HG02973 (cell line): ENCODE measurements around the gene TPD52L1.
"Not testable (repeated sequence)": the region's sequence is repeated elsewhere in the genome, so short reads cannot be mapped to it uniquely, and the experiment has no call there.

Source experiments
- ATAC-seq: cut with Tn5 transposase; IDR thresholded peaks from one replicate; pipeline ENCODE4 v1.9.1; 2021; ENCODE audit warnings: moderate library complexity; ENCODE audit not compliant: unreplicated experiment

The TPD52L1 gene

DNA sequence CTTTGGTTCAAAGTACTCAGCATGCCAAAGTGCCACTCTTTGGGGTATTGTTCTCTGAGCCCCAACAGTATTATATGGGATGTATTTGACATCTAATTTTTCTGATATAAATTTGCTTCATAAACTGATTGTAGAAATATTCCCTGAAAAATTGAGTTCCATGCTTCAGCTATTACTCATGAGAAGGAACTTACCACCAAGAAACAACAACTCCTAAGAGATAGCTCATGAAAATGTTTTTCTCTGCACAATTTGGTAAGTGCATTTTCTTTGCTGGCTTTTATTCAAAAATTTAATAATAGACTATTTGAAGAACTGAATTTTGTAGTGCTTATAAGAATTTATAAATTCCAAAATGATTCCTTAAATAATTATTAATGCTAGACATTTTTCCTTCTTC lies 12.8 kb upstream of the TPD52L1 start:
- ATAC-seq, result no peak

DNA sequence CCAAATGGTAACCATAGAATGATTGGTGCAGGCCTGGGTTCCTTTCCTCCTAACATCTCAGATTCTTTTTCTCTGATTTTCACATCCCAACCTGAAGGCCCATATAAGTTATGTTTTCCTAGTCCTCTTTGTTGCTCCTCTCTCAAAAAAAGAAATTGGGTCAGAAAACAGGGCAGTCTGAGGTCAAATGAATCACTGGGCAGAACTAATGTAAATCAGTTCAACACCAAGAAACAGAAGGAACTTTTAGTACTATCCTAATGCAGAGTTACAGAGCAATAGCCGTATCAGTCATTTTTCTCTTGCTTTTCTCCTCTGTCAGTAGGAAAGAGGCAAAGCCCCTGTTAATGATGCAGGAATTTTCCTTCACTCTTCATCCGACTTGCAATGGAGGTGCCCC lies 11.0 kb upstream of the TPD52L1 start:
- no peak for ATAC-seq

DNA sequence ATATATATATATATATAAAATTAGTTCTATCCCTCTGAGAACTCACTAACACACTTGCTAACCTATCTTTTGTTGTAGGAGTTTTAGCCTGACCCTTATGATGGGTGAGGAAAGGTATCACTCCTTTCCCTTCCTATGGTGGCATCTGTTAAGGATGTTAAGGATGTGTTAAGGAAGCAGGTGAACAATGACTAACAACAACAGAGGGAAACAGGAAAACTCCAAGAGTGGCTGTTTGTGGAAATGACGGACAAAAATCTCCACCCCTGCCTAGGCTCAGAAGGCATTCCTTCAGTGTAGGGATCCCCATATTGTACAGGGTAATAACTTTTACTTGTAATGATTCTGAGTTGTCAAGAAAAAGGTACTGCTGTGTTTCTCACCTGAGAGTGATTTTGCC lies 8.8 kb upstream of the TPD52L1 start:
- no peak for ATAC-seq

DNA sequence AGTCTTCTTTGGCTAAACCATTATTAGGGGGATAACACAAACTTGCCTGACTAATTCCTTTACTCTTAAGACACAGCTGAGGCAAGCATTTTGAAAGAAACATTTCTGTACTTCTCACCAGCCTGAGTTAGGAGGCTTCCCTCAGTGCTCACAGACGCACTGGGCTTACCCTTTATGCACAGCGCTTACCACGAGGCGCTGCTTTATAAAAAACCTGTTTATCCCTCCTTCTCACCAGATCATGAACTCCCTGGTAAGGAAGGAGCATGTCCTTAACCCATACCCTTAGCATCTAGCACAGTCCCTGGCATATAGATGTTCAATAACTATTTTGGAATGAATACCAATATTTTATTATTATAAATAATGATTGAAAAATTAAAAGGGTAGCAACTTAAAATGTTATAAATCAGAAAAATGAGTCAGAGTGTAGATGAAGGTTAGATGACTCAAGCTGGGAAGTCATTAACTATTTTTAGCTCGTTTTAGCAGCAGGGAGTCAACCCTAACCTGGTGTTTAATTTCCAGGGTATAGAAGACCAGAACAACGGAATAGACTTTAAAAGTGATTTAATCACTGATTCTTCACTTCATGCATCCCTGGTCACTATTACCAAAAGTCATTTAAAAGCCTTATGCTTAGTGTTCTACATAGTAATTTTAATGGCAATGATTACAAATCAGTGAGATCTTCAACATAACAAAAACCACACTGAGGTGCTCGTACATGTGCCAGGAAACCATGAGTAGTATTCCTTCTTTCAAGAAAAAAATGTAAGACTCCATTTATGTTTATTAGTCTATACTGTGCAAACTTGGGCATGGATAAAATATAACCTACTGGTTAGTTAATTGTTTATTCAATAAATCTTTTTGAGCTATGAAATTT lies 4.1 kb upstream of the TPD52L1 start:
- ATAC-seq, result no peak

DNA sequence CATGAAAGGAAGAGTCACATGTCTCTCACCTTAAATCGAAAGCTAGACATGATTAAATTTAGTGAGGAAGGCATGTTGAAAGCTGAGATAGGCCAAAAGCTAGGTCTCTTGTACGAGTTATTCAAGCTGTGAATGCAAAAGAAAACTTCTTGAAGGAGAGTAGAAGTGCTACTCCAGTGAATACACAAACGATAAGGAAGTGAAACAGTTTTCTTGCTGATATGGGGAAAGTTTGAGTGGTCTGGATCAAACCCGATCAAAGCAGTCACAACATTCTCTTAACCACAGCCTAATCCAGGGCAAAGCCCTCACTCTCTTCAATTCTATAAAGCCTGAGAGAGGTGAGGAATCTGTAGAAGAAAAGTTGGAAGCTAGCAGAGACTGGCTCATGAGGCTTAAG lies 1.9 kb upstream of the TPD52L1 start:
- ATAC-seq, result no peak

DNA sequence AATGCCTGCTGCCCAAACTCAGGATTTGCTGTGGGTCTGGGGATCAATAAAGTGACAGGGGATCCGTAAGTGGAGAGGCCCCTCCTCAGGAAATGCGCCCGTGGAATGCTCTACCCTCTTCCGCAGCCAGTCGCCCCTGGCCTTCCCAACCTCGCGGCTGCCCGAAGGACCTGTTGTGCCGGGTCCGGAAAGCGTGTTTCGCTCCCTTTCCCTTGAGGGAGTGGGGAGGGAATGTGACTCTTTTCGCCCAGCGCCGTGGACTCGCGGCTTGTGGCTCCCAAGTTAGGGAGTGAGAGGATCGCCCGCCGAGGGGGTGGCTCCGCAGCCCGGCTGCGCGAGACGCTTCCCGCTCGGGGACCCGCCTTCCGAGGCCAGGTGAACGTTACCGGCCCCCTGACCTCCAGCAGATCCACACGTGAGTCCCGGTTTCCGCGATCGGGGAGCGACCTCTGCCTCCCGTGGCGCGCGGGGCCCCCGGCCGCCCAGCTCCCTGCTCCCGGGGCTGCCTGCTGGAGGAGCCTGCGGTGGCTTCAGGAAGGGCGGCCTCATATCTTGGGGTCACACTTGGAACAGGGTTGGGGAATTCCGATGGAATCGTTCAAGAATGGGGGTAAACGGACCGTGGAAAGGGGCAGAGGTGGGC lies 666 bp downstream of the TPD52L1 start:
- ATAC-seq, result no peak

DNA sequence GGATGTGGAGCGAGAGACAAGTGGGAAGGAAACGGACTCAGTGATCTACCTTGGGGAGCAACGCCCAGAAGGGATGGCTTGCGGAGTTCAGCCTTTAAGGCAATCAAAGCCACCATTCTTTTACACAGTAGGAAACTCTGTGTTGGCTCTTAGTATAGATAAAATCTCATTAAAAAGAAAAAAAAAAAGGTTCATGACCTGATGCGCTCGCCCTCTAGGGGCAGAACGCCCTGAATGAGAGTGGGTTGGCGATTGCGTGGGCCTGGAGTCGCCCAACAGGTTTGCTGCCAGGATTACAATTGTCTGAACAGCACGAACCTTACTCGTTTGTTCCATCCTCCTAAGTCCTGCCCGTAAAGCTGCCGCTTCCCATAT lies 1.2 kb downstream of the TPD52L1 start:
- ATAC-seq, result no peak

DNA sequence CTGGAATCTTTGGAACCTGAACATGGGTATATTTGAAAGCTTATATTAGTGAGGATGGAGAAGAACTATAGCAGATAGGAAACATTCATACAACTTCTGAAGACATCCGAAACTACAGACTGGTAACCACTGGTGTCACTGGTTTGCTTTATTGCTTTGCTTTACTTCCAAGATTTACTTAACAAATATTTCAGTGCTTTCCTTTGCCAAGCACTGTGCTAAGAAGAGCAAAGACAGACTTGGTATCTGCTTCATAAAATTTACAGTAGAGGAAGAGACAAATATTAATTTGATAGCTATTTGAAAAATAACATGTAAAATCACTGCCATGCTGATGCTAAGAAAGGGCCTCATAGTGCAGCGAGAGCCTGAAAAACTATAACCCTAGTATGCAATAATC lies 1.8 kb downstream of the TPD52L1 start:
- no peak for ATAC-seq

DNA sequence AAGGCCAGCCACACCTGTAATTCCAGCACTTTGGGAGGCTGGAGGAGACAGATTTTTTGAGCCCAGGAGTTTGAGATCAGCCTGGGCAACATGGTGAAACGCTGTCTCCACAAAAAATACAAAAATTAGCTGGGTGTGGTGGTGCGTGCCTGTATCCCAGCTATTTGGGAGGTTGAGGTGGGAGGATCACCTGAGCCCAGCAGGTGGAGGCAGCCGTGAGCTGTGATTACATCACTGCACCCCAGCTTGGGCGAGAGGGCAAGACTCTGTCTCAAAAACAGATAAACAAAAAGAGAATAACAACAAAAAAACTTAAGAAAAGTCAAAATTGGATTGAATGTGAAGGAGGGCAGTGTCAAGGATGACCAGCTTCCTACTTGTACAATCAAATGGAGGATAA lies 2.9 kb downstream of the TPD52L1 start:
- no peak for ATAC-seq

DNA sequence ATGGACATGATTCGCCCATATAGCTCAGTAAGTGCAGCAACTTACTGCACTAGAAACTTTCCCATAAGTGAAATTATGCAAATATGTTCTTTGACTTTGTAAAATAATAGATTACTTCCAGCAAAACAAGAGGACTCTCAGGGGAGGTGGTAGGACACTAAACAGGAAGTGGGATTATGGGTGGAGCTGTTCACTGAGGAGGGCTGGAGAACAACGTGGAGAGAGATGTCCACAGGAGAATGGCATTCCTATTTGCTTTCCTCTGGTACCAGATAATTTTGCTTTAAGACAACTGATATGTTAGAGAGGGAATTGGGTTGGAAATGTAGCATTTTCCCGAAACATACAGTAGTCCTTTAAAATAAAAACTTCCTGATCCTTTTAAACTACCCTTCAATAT lies 3.7 kb downstream of the TPD52L1 start:
- no peak for ATAC-seq

DNA sequence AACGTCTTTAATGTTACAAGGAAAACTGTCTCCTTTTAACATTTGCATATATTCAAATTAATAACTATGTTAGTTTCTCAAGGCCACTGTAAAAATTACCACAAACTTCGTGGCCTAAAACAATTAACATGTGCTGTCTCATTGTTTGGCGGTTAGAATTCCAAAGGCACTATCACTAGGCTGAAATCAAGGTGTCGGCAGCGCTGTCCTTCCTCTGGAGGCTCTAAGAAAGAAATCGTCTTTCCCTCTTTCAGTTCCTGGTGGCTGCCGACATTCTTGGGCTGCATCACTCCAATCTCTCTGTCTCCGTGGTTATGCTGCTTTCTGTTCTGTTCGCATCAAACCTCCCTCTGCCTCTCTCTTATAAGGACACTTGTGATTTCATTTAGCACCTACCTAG lies 4.2 kb downstream of the TPD52L1 start:
- ATAC-seq, result no peak

DNA sequence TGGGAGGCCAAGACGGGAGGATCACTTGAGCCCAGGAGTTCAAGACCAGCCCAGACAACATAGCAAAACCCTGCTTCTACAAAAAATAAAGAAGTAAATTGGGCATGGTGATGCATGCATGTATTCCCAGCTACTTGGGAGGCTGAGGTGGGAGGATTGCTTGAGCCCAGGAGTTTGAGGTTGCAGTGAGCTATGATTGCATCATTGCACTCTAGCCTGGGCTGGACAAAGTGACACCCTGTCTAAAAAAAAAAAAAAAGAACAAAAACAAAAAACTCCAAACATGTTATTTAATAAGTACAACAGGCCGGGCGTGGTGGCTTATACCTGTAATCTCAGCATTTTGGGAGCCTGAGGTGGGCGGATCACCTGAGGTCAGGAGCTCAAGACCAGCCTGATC lies 9.8 kb downstream of the TPD52L1 start:
- not testable (repeated sequence) for ATAC-seq

DNA sequence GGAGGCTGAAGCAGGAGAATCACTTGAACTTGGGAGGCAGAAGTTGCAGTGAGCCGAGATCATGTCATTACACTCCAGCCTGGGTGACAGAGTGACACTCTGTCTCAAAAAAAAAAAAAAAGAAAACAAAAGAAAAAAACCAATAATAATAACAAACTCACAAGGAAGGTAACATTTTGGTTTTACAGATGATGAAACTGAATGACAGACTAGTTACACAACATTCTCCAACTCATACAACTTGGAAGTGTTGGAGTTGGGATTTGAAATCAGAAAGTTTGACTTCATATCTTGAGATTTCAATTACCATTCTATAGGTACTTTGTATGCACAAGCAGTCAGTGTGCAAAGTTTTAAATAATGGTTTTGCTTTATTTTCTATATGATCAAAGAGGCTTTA lies 10.2 kb downstream of the TPD52L1 start:
- ATAC-seq, result no peak

DNA sequence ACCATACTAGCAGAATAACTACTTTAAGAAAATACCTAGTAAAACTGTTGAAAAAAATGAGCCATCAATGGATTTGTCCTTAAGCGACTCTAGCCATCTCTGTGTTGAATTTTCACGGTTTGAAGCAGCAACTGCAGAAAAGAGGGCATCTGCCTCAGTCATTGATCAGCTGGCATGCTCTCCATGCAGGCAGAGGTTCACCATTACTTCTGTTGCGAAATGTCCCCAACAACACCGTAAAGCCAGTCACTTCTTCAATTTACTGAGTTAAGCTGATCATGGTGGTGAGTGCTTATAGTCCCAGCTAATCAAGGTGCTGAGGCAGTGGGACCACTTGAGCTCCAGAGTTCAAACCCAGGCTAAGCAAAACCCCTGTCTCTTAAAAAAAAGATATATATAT lies 11.1 kb downstream of the TPD52L1 start:
- ATAC-seq, result no peak

DNA sequence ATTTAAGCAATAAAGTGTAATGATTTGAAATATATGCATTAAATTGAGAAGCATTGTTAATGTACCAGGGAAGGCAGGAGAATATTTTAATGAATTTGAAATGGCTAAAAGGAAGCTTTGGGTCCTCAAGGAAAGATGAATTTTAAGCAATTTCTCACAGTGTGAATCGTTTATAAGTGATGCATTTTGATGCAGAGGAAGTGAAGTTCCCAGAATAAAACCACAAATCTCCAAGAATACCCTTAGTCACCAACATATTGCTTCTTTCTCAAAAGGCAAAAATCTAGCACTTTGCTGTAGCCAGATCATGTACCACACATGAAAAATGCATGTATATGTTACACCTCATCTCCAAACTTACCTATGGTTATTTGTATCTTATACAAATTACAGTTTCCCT lies 11.7 kb downstream of the TPD52L1 start:
- no peak for ATAC-seq

DNA sequence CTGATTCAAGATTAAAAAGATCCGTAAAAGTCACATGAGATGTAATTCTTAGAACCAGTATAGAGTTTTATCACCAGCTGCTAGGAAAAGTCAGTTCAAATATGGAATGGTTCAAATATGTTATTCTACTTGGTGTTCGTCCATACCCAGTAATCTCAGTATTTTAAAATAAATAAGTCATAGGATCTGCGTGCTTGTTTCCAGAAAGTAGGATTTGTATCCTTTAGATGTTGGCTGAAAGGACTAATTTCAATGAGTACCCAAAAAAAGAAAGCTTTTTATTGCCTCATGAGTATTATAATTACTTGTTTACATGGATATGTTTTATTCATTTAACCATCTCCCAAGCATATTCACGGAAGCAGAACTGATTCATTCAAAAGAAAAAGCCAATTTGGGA lies 12.2 kb downstream of the TPD52L1 start:
- no peak for ATAC-seq

DNA sequence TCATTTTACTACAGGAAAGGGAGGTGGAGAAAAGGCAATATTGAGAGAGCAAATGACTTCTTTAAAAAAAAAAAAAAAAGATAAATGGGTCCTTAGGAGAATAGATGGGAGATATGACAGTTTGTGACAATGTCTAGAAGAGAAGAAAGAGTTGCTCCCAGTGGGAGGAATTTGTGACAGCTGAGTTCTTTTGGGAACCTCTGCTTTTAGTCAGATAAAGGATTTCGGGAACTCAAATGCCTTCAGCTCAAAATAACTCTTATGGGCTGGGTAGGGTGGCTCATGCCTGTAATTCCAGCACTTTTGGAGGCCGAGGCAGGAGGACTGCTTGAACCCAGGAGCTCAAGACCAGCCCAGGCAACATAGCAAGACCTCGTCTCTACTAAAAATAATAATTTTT lies 13.1 kb downstream of the TPD52L1 start:
- ATAC-seq, result no peak

DNA sequence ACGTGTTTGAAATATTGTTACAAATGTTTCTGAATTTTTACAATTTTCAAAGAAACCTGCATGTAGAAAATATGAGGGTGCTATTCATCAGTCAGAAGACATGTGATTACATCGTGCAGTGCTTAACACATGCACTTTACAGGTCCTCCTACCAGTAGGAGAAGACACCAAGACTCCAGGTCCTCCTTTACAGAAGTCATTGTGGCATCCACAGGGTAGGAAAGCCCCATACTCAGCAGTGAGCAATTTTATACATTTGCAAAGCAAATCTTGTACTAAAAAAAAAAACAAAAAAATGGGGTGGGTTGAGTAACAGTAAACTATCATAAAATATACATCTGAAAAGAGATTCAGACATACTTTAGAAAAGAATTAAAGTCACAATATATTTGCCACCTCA lies 14.0 kb downstream of the TPD52L1 start:
- no peak for ATAC-seq

DNA sequence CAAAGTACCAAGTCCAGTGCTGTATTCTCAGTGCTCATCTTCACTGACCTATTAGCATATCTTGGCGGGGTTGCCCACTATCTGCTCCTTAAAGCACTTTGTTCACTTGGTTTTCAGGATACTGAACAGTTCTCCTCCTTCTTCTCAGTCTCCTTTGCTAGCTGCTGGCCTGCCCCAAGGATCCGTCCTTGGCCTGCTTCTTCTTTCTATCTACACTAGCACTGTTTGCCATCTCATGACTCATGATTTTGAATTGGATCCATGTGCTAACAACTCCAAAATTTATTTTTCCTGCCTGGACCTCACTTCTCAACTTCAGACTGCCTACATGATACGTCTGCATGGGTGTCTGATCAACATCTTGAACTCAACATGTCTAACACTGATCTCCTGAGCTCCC lies 15.5 kb downstream of the TPD52L1 start:
- no peak for ATAC-seq

DNA sequence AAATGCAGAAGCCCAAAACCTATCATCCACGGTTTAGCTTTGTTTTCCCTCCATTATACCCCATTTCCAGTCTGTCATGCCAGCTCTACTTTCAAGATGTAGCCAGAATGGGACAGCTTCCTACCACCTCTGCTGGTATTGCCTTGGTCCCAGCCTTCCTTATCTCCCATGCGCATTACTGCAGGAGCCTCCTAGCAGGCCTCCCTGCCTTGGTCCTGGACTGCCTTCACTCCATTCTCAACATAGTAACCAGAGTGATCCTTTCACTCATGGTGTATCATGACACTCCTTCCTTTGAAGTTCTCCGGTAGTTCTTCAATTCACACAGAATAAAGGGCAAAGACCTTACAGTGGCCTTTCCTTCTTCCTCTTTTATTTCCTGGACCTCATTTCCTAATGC lies 15.9 kb downstream of the TPD52L1 start:
- ATAC-seq, result no peak

DNA sequence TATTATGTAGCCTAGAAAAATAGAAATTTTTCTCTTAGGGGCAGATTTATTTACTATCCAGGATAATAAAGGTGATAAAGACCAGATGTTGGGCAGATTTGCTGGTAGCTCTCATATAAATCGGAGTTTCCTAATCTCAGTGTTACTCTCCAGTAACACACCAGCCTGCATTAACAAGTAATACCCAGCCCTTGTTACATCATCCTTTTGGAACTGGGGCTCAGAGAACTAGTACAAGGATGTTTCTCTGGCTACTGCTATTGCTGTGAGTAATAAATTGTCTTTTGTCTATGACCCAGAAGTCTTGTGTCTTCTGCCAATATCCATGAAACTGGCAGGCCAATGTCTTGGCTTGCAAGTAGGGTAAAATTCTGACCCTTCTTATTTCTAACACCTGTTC lies 16.8 kb downstream of the TPD52L1 start:
- ATAC-seq, result no peak

DNA sequence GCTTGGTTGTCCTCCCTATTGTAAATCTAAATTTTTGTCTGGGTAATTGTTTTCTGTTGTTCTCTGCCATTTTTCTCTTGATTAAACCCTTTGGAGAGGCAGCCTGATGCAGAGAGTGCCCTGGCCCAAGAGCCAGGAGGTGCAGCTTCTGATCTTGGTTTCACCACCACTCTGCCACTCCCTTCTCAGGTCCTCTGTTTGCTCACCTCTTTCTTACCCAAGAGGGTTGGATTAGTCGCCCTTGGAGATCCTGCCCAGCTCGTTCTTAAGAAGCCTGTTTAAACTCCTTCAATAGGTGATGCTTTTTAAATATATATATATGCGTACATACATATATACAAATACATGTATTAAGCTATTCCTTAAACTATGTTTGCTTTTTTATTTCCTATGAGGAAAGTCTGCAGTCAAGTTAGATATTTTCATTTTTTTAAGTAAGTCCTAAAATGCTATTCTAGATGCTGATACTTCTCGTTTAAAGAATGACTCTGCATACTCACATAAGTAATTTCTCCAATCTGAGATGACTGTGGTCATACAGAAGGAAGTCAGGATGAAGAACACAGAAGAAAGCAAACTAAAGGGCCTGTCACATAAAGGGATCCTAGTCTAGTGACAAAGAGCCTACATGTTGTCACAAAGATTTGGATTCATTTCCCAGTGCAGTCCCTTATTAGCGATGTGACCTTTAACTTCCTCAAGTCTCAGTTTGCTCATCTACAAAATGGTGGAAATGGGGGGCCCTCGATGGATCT lies 19.9 kb downstream of the TPD52L1 start:
- ATAC-seq, result no peak
